ENCODE results near the gene RASGRP4.

- no peak for TF ChIP-seq POLR2A (IDR thresholded peaks at IDR 0.05; ENCODE audit: low read depth)
- no peak for TF ChIP-seq POLR2AphosphoS5 (IDR thresholded peaks at IDR 0.05)
- no peak for TF ChIP-seq CTCF (IDR thresholded peaks at IDR 0.05)
- no peak for TF ChIP-seq EP300 (IDR thresholded peaks at IDR 0.05)
Observed at GRCh38 chr19:38386300-38386970, 39.6 kb downstream of the RASGRP4 start.

Measured in esophagus muscularis mucosa (tissue), 4 donors.